IMR-90 (cell line): ENCODE results near the gene SULT1C4. TPM values are rescaled to one million over a fixed set of nuclear protein-coding genes. Genes with fewer than 3 reads are reported as not detected.

Experiments
- ATAC-seq: fragments of 200-7000 bp; cut with Tn5 transposase; 2 replicates; pipeline ENCODE4 v1.9.1; 2020; ENCODE audit warnings: low read depth, mild to moderate bottlenecking, moderate library complexity
- BruUV-seq: library from RNA; stranded (reverse); fragments of 400-500 nt; replicated peaks from 2 replicates; lab custom pipeline; 2021; lab: Mats Ljungman, UMichigan
- CTCF ChIA-PET: fragments of 300-600 bp; formaldehyde crosslinking; extraction: SDS; loops from one replicate; lab custom pipeline; 2021; ENCODE audit warnings: antibody characterized with exemption; lab: Yijun Ruan, JAX
- POLR2A ChIA-PET: fragments of 300-600 bp; sonication (Branson Sonifier 250); formaldehyde crosslinking; loops from one replicate; lab custom pipeline; 2022; ENCODE audit warnings: antibody characterized with exemption; ENCODE audit not compliant: unreplicated experiment; lab: Charles Lee
- DNase-seq: peaks from one replicate; pipeline ENCODE4 v3.0.0; 2013
- H2AFZ ChIP-seq: replicated peaks from 2 replicates; pipeline ENCODE3; 2013; ENCODE audit warnings: low read length, mild to moderate bottlenecking; ENCODE audit not compliant: poor library complexity
- H2AK5ac ChIP-seq: 2 replicates; pipeline ENCODE4 v1.6.1; 2013; ENCODE audit warnings: low read depth, low read length, inconsistent platforms
- H2AK9ac ChIP-seq: replicated peaks from 2 replicates; pipeline ENCODE3; 2013; ENCODE audit warnings: mild to moderate bottlenecking, low read depth, low read length, moderate library complexity; ENCODE audit not compliant: poor library complexity
- H2BK120ac ChIP-seq: 2 replicates; pipeline ENCODE4 v1.6.1; 2013; ENCODE audit warnings: low read depth, low read length, inconsistent platforms
- H2BK15ac ChIP-seq: 3 replicates; pipeline ENCODE4 v1.6.1; 2013; ENCODE audit warnings: low read depth, low read length, inconsistent platforms
- H2BK20ac ChIP-seq: 2 replicates; pipeline ENCODE4 v1.6.1; 2013; ENCODE audit warnings: low read depth, mild to moderate bottlenecking, inconsistent platforms, low read length, moderate library complexity
- H2BK5ac ChIP-seq: 2 replicates; pipeline ENCODE4 v1.6.1; 2013; ENCODE audit warnings: mild to moderate bottlenecking, low read depth, low read length, inconsistent platforms; ENCODE audit not compliant: poor library complexity, severe bottlenecking
- H3K14ac ChIP-seq: replicated peaks from 2 replicates; pipeline ENCODE4 v1.6.1; 2013; ENCODE audit warnings: low read depth, low read length, inconsistent platforms
- H3K18ac ChIP-seq: 2 replicates; pipeline ENCODE4 v1.6.1; 2013; ENCODE audit warnings: low read depth, low read length, control low read depth
- H3K23ac ChIP-seq: 2 replicates; pipeline ENCODE4 v1.6.1; 2013; ENCODE audit warnings: low read depth, low read length, inconsistent platforms
- H3K27ac ChIP-seq: 2 replicates; pipeline ENCODE4 v1.5.1; 2013; ENCODE audit warnings: mild to moderate bottlenecking, control low read depth, low read length; ENCODE audit not compliant: insufficient read depth
- H3K27me3 ChIP-seq: 2 replicates; pipeline ENCODE4 v1.6.1; 2013; ENCODE audit warnings: low read length; ENCODE audit not compliant: control insufficient read depth, insufficient read depth
- H3K36me3 ChIP-seq: 2 replicates; pipeline ENCODE4 v1.6.1; 2013; ENCODE audit warnings: low read length, mixed read lengths; ENCODE audit not compliant: control insufficient read depth, insufficient read depth
- H3K4ac ChIP-seq: 2 replicates; pipeline ENCODE4 v1.6.1; 2013; ENCODE audit warnings: low read depth, low read length, inconsistent platforms
- H3K4me1 ChIP-seq: 2 replicates; pipeline ENCODE4 v1.6.1; 2013; ENCODE audit warnings: low read length, mixed read lengths; ENCODE audit not compliant: control insufficient read depth, insufficient read depth
- H3K4me2 ChIP-seq: 2 replicates; pipeline ENCODE4 v1.6.1; 2013; ENCODE audit warnings: low read depth, mild to moderate bottlenecking, control low read depth, low read length, moderate library complexity
- H3K4me3 ChIP-seq: 2 replicates; pipeline ENCODE4 v1.5.1; 2013; ENCODE audit warnings: low read depth, mild to moderate bottlenecking, control low read depth, low read length, moderate library complexity; ENCODE audit not compliant: insufficient read depth
- H3K56ac ChIP-seq: 2 replicates; pipeline ENCODE4 v1.6.1; 2013; ENCODE audit warnings: low read length, inconsistent platforms; ENCODE audit not compliant: insufficient read depth; ENCODE audit errors: extremely low read depth
- H3K79me1 ChIP-seq, 2 experiments: 2 replicates each; pipeline ENCODE4 v1.6.1; 2013; ENCODE audit warnings: low read length in 2 of 2, inconsistent platforms in 1 of 2, low read depth in 1 of 2
- H3K9ac ChIP-seq: 2 replicates; pipeline ENCODE4 v1.6.1; 2013; ENCODE audit warnings: low read depth, low read length, control low read depth
- H3K9me1 ChIP-seq: 2 replicates; pipeline ENCODE4 v1.6.1; 2013; ENCODE audit warnings: low read length, inconsistent platforms; ENCODE audit not compliant: insufficient read depth
- H3K9me3 ChIP-seq: 2 replicates; pipeline ENCODE4 v1.6.1; 2013; ENCODE audit warnings: low read length; ENCODE audit not compliant: control insufficient read depth, insufficient read depth
- H4K20me1 ChIP-seq: 2 replicates; pipeline ENCODE4 v1.6.1; 2013; ENCODE audit warnings: low read length, inconsistent platforms; ENCODE audit not compliant: insufficient read depth
- H4K5ac ChIP-seq: 2 replicates; pipeline ENCODE4 v1.6.1; 2013; ENCODE audit warnings: mild to moderate bottlenecking, low read depth, low read length, control low read depth
- H4K8ac ChIP-seq, 2 experiments: 2 replicates each; pipeline ENCODE4 v1.6.1; 2013; ENCODE audit warnings: low read depth in 2 of 2, low read length in 2 of 2, control low read depth in 1 of 2, inconsistent platforms in 1 of 2
- H4K91ac ChIP-seq: 2 replicates; pipeline ENCODE4 v1.6.1; 2013; ENCODE audit warnings: low read depth, low read length, inconsistent platforms; ENCODE audit not compliant: insufficient read depth
- BHLHE40 ChIP-seq: fragments of 150-350 bp; IDR thresholded peaks from 2 replicates; pipeline ENCODE4 v1.6.1; 2016; ENCODE audit warnings: mild to moderate bottlenecking, low read depth, low read length
- CEBPB ChIP-seq: IDR thresholded peaks from 2 replicates; pipeline ENCODE4 v1.6.1; 2012; ENCODE audit warnings: low read depth, low read length, improper control_type of control experiment
- CHD1 ChIP-seq: IDR thresholded peaks from 2 replicates; pipeline ENCODE4 v1.6.1; 2012; ENCODE audit warnings: low read depth, low read length, improper control_type of control experiment
- FOS ChIP-seq: fragments of 150-350 bp; IDR thresholded peaks from 2 replicates; pipeline ENCODE4 v1.6.1; 2016; ENCODE audit warnings: low read depth, low read length
- MAFK ChIP-seq: IDR thresholded peaks from 2 replicates; pipeline ENCODE4 v1.6.1; 2012; ENCODE audit warnings: low read depth, low read length, improper control_type of control experiment
- MAZ ChIP-seq: IDR thresholded peaks from 2 replicates; pipeline ENCODE4 v1.6.1; 2012; ENCODE audit warnings: low read depth, mild to moderate bottlenecking, low read length, improper control_type of control experiment, moderate library complexity, borderline replicate concordance
- MXI1 ChIP-seq: IDR thresholded peaks from 2 replicates; pipeline ENCODE4 v1.6.1; 2012; ENCODE audit warnings: low read depth, mild to moderate bottlenecking, low read length, moderate library complexity, borderline replicate concordance
- NFE2L2 ChIP-seq: fragments of 150-350 bp; IDR thresholded peaks from 2 replicates; pipeline ENCODE4 v1.6.1; 2016; ENCODE audit warnings: low read depth, mild to moderate bottlenecking, low read length
- POLR2A ChIP-seq: IDR thresholded peaks from 2 replicates; pipeline ENCODE4 v1.6.1; 2012; ENCODE audit warnings: mild to moderate bottlenecking, low read depth, low read length
- RAD21 ChIP-seq: IDR thresholded peaks from 2 replicates; pipeline ENCODE4 v1.6.1; 2012; ENCODE audit warnings: low read length, improper control_type of control experiment
- RCOR1 ChIP-seq: IDR thresholded peaks from 2 replicates; pipeline ENCODE4 v1.6.1; 2012; ENCODE audit warnings: mild to moderate bottlenecking, low read length, improper control_type of control experiment; ENCODE audit not compliant: insufficient replicate concordance
- RFX5 ChIP-seq: IDR thresholded peaks from 2 replicates; pipeline ENCODE4 v1.8.0; 2012; ENCODE audit warnings: low read depth, mild to moderate bottlenecking, low read length, moderate library complexity
- SMC3 ChIP-seq: fragments of 150-350 bp; IDR thresholded peaks from 2 replicates; pipeline ENCODE4 v1.6.1; 2016; ENCODE audit warnings: low read depth, mild to moderate bottlenecking, antibody characterized with exemption, low read length, moderate library complexity
- WGBS, 2 experiments: methylation state at CpG; one replicate each; pipeline versions ENCODE4 v1.1.5 to v1.1.7; 2013; ENCODE audit warnings: missing lambda C conversion rate in 2 of 2; ENCODE audit not compliant: insufficient read length in 1 of 2; ENCODE audit errors: extremely low coverage in 2 of 2; 5-methylcytosine and 5-hydroxymethylcytosine counted together
- dilution Hi-C: fragments of 300-500 bp; cut with HindIII; formaldehyde crosslinking; loops from one replicate; pipeline ENCODE4 v1.14.3; 2018; ENCODE audit warnings: low sequenced_read_pairs; ENCODE audit not compliant: unreplicated experiment
- in situ Hi-C: fragments of 300-500 bp; cut with MboI; formaldehyde crosslinking; loops from 3 replicates; pipeline ENCODE4 v1.14.3; 2019; ENCODE audit warnings: low sequenced_read_pairs, inconsistent platforms, mixed read lengths
- intact Hi-C: fragments of 100-400 bp; cut with micrococcal nuclease; formaldehyde crosslinking; loops from 2 replicates; pipeline ENCODE4 v1.10.0; 2022
- polyA plus RNA-seq, 3 experiments: library from polyadenylated mRNA; depleted of rRNA; stranded (reverse); fragments of >200 nt; gene quantifications; 2 replicates each; pipeline ENCODE4 v1.2.3, GENCODE V29; 2012; ENCODE audit warnings: low replicate concordance in 1 of 3
- total RNA-seq: library from RNA; depleted of rRNA; stranded (reverse); fragments of >200 nt; gene quantifications from 2 replicates; pipeline ENCODE4 v1.2.3, GENCODE V29; 2012
- TF ChIP-seq, protein P1 (sequence below): fragments of 150-350 bp; IDR thresholded peaks from 2 replicates; pipeline ENCODE4 v1.6.1; 2016; ENCODE audit warnings: low read depth, mild to moderate bottlenecking, low read length, moderate library complexity, borderline replicate concordance
- TF ChIP-seq, protein P2 (sequence below): fragments of 150-350 bp; IDR thresholded peaks from 2 replicates; pipeline ENCODE4 v1.6.1; 2017; ENCODE audit warnings: mild to moderate bottlenecking, antibody characterized with exemption, low read length, low read depth
- TF ChIP-seq, protein P3 (sequence below): conservative IDR thresholded peaks from 2 replicates; pipeline ENCODE4 v1.5.1; 2012; ENCODE audit warnings: mild to moderate bottlenecking, low read depth, low read length, improper control_type of control experiment

Gene SULT1C4
- total and polyA plus RNA-seq, 2 of the 4 experiments (the other 2 are of a cell fraction) = 0.36 to 0.50 TPM

DNA sequence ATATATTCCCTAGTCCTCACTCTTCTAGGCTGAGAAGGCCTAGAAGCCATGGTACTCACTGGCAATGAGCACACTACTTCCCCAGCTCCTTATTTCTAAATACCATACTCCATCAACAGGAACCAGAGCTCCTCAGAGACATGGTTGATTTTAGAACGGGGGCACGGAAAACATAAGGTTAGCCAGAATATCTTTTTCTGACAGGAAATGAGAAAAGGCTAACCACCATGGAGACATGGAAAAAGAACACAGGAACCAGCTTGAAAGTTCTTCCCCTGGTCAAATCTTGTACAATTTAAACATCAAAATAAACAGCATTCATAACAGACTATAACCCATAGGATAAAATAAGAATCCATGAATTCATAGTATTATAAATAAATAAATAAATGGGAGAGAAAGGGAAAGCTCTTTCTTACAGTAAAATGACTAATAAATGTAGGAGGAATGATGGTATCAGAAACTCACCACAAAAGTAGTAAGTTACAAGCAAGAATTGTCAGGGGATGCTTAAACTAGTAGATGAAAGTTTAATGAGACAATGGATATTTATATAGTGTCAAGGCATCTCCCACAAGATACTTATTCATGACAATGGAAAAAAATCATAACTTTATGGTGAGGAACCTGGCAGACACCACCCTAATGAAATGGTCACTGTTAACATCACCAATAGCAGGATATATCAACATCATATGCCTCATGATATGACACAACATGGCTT, 50.7 kb downstream of the SULT1C4 start:
- no peak overlapping the region for H2BK15ac ChIP-seq
- no TSS peak for BruUV-seq
- H3K23ac ChIP-seq = no peak overlapping the region
- H3K4ac ChIP-seq = no peak overlapping the region
- intact Hi-C loops (no loop called here), dilution Hi-C loops (no loop called here), in situ Hi-C loops (no loop called here)
- no peak overlapping the region for H2BK20ac ChIP-seq
- H3K9ac ChIP-seq = no peak overlapping the region
- no peaks in the 10 kb centered on the region for H4K20me1 ChIP-seq
- WGBS, 2 experiments = no CpG with 5 or more reads among the region's 2 CpGs
- peak overlapping the region; percentile 13; the same call in 1 of the 2 replicates for H3K14ac ChIP-seq
- CTCF ChIA-PET = interaction anchor here (1.2 kb wide), 1 partner anchor 44 kb away, joined by 3 read pairs; no protein-coding TSS in a partner anchor
- H3K4me3 ChIP-seq = no peak overlapping the region
- H3K9me3 ChIP-seq = no peaks in the 10 kb centered on the region
- no peak overlapping the region for H2AK5ac ChIP-seq
- no peaks in the 10 kb centered on the region for H3K9me1 ChIP-seq
- no peak overlapping the region for H4K8ac ChIP-seq
- no peak overlapping the region for H2AFZ ChIP-seq
- H3K4me1 ChIP-seq = no peaks in the 10 kb centered on the region
- H3K27ac ChIP-seq = no peak overlapping the region
- POLR2A ChIA-PET = no interaction called here
- no peak overlapping the region for H2BK5ac ChIP-seq
- no peak overlapping the region for H3K4me2 ChIP-seq
- no peak overlapping the region for H4K91ac ChIP-seq
- TF ChIP-seq POLR2A (no peak), SMC3 (no peak), RFX5 (no peak), MAFK (no peak), NFE2L2 (no peak), MXI1 (no peak), RCOR1 (no peak), BHLHE40 (no peak), FOS (no peak), RAD21 (no peak), CHD1 (no peak), CEBPB (no peak), MAZ (no peak)
- TF ChIP-seq, protein P1, sequence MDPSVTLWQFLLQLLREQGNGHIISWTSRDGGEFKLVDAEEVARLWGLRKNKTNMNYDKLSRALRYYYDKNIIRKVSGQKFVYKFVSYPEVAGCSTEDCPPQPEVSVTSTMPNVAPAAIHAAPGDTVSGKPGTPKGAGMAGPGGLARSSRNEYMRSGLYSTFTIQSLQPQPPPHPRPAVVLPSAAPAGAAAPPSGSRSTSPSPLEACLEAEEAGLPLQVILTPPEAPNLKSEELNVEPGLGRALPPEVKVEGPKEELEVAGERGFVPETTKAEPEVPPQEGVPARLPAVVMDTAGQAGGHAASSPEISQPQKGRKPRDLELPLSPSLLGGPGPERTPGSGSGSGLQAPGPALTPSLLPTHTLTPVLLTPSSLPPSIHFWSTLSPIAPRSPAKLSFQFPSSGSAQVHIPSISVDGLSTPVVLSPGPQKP = no peak
- TF ChIP-seq, protein P2, sequence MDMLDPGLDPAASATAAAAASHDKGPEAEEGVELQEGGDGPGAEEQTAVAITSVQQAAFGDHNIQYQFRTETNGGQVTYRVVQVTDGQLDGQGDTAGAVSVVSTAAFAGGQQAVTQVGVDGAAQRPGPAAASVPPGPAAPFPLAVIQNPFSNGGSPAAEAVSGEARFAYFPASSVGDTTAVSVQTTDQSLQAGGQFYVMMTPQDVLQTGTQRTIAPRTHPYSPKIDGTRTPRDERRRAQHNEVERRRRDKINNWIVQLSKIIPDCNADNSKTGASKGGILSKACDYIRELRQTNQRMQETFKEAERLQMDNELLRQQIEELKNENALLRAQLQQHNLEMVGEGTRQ = no peak
- TF ChIP-seq, protein P3, sequence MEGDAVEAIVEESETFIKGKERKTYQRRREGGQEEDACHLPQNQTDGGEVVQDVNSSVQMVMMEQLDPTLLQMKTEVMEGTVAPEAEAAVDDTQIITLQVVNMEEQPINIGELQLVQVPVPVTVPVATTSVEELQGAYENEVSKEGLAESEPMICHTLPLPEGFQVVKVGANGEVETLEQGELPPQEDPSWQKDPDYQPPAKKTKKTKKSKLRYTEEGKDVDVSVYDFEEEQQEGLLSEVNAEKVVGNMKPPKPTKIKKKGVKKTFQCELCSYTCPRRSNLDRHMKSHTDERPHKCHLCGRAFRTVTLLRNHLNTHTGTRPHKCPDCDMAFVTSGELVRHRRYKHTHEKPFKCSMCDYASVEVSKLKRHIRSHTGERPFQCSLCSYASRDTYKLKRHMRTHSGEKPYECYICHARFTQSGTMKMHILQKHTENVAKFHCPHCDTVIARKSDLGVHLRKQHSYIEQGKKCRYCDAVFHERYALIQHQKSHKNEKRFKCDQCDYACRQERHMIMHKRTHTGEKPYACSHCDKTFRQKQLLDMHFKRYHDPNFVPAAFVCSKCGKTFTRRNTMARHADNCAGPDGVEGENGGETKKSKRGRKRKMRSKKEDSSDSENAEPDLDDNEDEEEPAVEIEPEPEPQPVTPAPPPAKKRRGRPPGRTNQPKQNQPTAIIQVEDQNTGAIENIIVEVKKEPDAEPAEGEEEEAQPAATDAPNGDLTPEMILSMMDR = no peak
- H3K79me1 ChIP-seq = no peaks in the 10 kb centered on the region
- DNase-seq = no peak
- H2AK9ac ChIP-seq = no peak overlapping the region
- H3K56ac ChIP-seq = no peak overlapping the region
- H2BK120ac ChIP-seq = no peak overlapping the region
- H3K36me3 ChIP-seq = no peaks in the 10 kb centered on the region
- H3K27me3 ChIP-seq = no peaks in the 10 kb centered on the region; the same call in none of the 2 replicates
- H3K18ac ChIP-seq = no peak overlapping the region
- no peak for ATAC-seq
- no peak overlapping the region for H4K5ac ChIP-seq
